CD14-positive monocyte (primary cell): Measurements from ENCODE around the gene RALY. TPM values are rescaled to one million over a fixed set of nuclear protein-coding genes. Genes with fewer than 3 reads are reported as not detected.
A peak's percentile ranks its signal among the peaks of the same experiment; 100 is the strongest.

Experiments
- DNase-seq, 3 donors: peaks; one replicate each; pipeline ENCODE4 v3.0.0-alpha.2; 2011 to 2022
- H2AFZ ChIP-seq: 2 replicates; pipeline ENCODE4 v1.6.0; 2012; ENCODE audit warnings: mild to moderate bottlenecking, low read depth, low read length, inconsistent platforms; ENCODE audit not compliant: insufficient read depth, poor library complexity, severe bottlenecking
- H3K27ac ChIP-seq, 2 donors: 1 replicate in 1 of 2; 2 replicates in 1 of 2; pipeline ENCODE4 v1.5.1; 2012 to 2013; ENCODE audit warnings: low read length in 2 of 2, control low read depth in 1 of 2, inconsistent platforms in 1 of 2, low read depth in 1 of 2, mild to moderate bottlenecking in 1 of 2
- H3K27me3 ChIP-seq, 2 donors: one replicate each; pipeline versions ENCODE4 v1.6.0 to v1.6.1; 2011 to 2013; ENCODE audit warnings: low read length in 2 of 2; ENCODE audit not compliant: control insufficient read depth in 2 of 2, insufficient read depth in 2 of 2
- H3K36me3 ChIP-seq, 2 donors: replicated peaks in 1 of 2; 1 replicate in 1 of 2; 2 replicates in 1 of 2; pipeline versions ENCODE4 v1.5.1 to v1.6.1; 2012 to 2013; ENCODE audit warnings: low read length in 2 of 2, control low read depth in 1 of 2, inconsistent platforms in 1 of 2, mild to moderate bottlenecking in 1 of 2; ENCODE audit not compliant: insufficient read depth in 2 of 2, control insufficient read depth in 1 of 2
- H3K4me1 ChIP-seq, 2 donors: 1 replicate in 1 of 2; 2 replicates in 1 of 2; pipeline versions ENCODE4 v1.5.1 to v1.6.1; 2012 to 2013; ENCODE audit warnings: low read length in 2 of 2, control low read depth in 1 of 2, inconsistent platforms in 1 of 2, mild to moderate bottlenecking in 1 of 2, moderate library complexity in 1 of 2; ENCODE audit not compliant: insufficient read depth in 2 of 2, control insufficient read depth in 1 of 2
- H3K4me2 ChIP-seq: replicated peaks from 2 replicates; pipeline ENCODE3; 2012; ENCODE audit warnings: low read length, moderate library complexity, mild to moderate bottlenecking; ENCODE audit not compliant: poor library complexity, severe bottlenecking; ENCODE audit errors: extremely low read depth
- H3K4me3 ChIP-seq, 3 experiments: fragments of 200-600 bp in 1 of 3; sonication (generic) in 1 of 3; replicated peaks in 1 of 3; 1 replicate in 2 of 3; 2 replicates in 1 of 3; pipeline ENCODE4 v1.5.1; 2011 to 2013; ENCODE audit warnings: low read length in 3 of 3, mild to moderate bottlenecking in 3 of 3, control low read depth in 2 of 3, low read depth in 2 of 3, inconsistent platforms in 1 of 3, moderate library complexity in 1 of 3
- H3K79me2 ChIP-seq: 2 replicates; pipeline ENCODE4 v1.6.0; 2012; ENCODE audit warnings: mild to moderate bottlenecking, control low read depth, inconsistent platforms, low read length, moderate library complexity; ENCODE audit not compliant: insufficient read depth
- H3K9ac ChIP-seq: 2 replicates; pipeline ENCODE4 v1.6.0; 2017; ENCODE audit warnings: low read length, mild to moderate bottlenecking; ENCODE audit not compliant: insufficient read depth, poor library complexity, severe bottlenecking
- H3K9me3 ChIP-seq, 2 donors: replicated peaks in 1 of 2; 1 replicate in 1 of 2; 2 replicates in 1 of 2; pipeline versions ENCODE4 v1.5.1 to v1.6.1; 2012 to 2013; ENCODE audit warnings: low read length in 2 of 2, control low read depth in 1 of 2; ENCODE audit not compliant: control insufficient read depth in 1 of 2, insufficient read depth in 1 of 2
- H4K20me1 ChIP-seq: 2 replicates; pipeline ENCODE4 v1.6.0; 2012; ENCODE audit warnings: mild to moderate bottlenecking, low read length, control low read depth, moderate library complexity; ENCODE audit not compliant: insufficient read depth
- H3K27ac Mint-ChIP-seq, 7 donors: one replicate each; pipeline ENCODE4 v1.8.0; 2020; ENCODE audit warnings: mild to moderate bottlenecking in 7 of 7, mixed read lengths in 7 of 7, moderate library complexity in 6 of 7, inconsistent platforms in 2 of 7
- H3K27me3 Mint-ChIP-seq, 3 donors: one replicate each; pipeline ENCODE4 v1.8.0; 2021 to 2022; ENCODE audit warnings: low read depth in 3 of 3, mild to moderate bottlenecking in 3 of 3, mixed read lengths in 3 of 3, moderate library complexity in 3 of 3, inconsistent platforms in 1 of 3
- H3K36me3 Mint-ChIP-seq, 2 donors: one replicate each; pipeline ENCODE4 v1.8.0; 2020; ENCODE audit warnings: mixed read lengths in 2 of 2, inconsistent platforms in 1 of 2, mild to moderate bottlenecking in 1 of 2
- H3K4me1 Mint-ChIP-seq: one replicate; pipeline ENCODE4 v1.8.0; 2020; ENCODE audit warnings: mild to moderate bottlenecking, mixed read lengths
- H3K4me3 Mint-ChIP-seq, 2 donors: one replicate each; pipeline ENCODE4 v1.8.0; 2020; ENCODE audit warnings: mild to moderate bottlenecking in 2 of 2, mixed read lengths in 2 of 2, moderate library complexity in 1 of 2
- H3K9me3 Mint-ChIP-seq, 7 donors: one replicate each; pipeline ENCODE4 v1.8.0; 2020 to 2022; ENCODE audit warnings: mixed read lengths in 7 of 7, mild to moderate bottlenecking in 6 of 7, moderate library complexity in 6 of 7, inconsistent platforms in 2 of 7
- WGBS: methylation state at CpG from one replicate; pipeline ENCODE4 v1.1.5; 2013; ENCODE audit warnings: missing lambda C conversion rate; ENCODE audit not compliant: insufficient coverage; 5-methylcytosine and 5-hydroxymethylcytosine counted together
- intact Hi-C, 2 donors: fragments of 100-400 bp; cut with micrococcal nuclease; formaldehyde crosslinking; loops; one replicate each; pipeline versions ENCODE4 v1.15.0 to v1.15.1; 2023
- polyA plus RNA-seq, 3 donors: library from polyadenylated mRNA; depleted of rRNA in 1 of 3; unstranded in 2 of 3; stranded (reverse) in 1 of 3; fragments of 300-500 nt in 2 of 3; fragments of >200 nt in 1 of 3; fragmentation: Illumina TruSeq in 2 of 3; gene quantifications; 1 replicate in 2 of 3; 2 replicates in 1 of 3; pipeline ENCODE4 v1.2.3, GENCODE V29; 2012 to 2021
- TF ChIP-seq, protein P1 (sequence below): fragments of 200-600 bp; IDR thresholded peaks from one replicate; pipeline ENCODE4 v1.8.0; 2022; ENCODE audit warnings: antibody characterized with exemption, mild to moderate bottlenecking

The RALY gene
- polyA plus RNA-seq, 3 donors: 88.4 to 154 (median 152) TPM

DNA sequence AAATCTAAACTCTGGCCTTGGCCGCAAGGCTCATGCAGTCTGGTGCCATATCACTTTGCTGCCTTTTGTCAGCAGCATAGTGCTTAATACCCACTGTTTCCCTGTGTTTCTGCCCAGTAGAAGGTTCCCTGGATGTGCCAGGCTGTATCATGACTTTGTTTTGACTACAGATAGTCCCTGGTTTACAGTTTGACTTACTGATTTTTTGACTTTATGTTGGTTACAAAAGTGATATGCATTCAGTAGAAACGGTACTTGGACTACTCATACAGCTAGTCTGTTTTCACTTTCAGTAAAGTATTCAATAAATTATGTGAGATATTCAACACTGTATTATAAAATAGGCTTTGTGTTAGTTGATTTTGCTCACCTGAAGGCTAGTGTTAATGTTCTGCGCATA lies 19.0 kb downstream of the RALY start:
- Histone ChIP-seq H3K9ac (no peak overlapping the region), H2AFZ (no peak overlapping the region), H4K20me1 (peaks cover 100% of the 10 kb centered on the region), H3K4me1 (peaks cover 15 to 26% of the 10 kb centered on the region in 2 donors), H3K36me3 (no peaks in the 10 kb centered on the region), H3K27ac (no peak overlapping the region), H3K9me3 (no peaks in the 10 kb centered on the region), H3K4me3 (no peak overlapping the region), H3K27me3 (no peaks in the 10 kb centered on the region), H3K4me2 (no peak overlapping the region), H3K79me2 (peaks cover 100% of the 10 kb centered on the region)
- Mint-ChIP-seq H3K27me3 (peaks cover 0 to 1% (median 0%) of the 10 kb centered on the region in 3 donors), H3K4me3 (no peak overlapping the region), H3K9me3 (no peaks in the 10 kb centered on the region), H3K27ac (peak overlapping the region in 1 of 7 donors; percentile 18), H3K36me3 (peaks cover 0 to 13% of the 10 kb centered on the region in 2 donors), H3K4me1 (peaks cover 59% of the 10 kb centered on the region)
- intact Hi-C loops: no loop called here
- TF ChIP-seq, protein P1, sequence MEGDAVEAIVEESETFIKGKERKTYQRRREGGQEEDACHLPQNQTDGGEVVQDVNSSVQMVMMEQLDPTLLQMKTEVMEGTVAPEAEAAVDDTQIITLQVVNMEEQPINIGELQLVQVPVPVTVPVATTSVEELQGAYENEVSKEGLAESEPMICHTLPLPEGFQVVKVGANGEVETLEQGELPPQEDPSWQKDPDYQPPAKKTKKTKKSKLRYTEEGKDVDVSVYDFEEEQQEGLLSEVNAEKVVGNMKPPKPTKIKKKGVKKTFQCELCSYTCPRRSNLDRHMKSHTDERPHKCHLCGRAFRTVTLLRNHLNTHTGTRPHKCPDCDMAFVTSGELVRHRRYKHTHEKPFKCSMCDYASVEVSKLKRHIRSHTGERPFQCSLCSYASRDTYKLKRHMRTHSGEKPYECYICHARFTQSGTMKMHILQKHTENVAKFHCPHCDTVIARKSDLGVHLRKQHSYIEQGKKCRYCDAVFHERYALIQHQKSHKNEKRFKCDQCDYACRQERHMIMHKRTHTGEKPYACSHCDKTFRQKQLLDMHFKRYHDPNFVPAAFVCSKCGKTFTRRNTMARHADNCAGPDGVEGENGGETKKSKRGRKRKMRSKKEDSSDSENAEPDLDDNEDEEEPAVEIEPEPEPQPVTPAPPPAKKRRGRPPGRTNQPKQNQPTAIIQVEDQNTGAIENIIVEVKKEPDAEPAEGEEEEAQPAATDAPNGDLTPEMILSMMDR: no peak
- WGBS: 100% methylated on average over 1 of the region's 3 CpGs
- no peak for DNase-seq

DNA sequence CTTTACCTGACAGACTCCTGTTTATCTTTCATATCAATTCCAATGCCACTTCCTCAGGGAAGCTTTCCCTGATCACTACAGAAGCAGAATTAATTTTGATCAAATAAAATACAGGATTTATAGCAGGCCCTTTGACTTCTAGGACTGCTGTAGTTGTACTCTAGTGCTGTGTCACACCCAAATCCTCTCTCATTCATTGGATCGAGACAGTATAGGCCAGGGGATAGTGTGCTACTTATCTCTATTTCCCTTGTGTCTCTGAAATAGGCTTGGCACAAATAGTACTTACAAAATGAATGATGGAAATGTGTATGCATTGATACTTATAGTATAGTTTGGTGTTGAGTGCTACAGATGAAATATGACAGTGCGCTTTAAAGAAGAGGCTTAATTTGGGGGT lies 19.8 kb downstream of the RALY start:
- H3K4me2 ChIP-seq: no peak overlapping the region
- no peak for DNase-seq
- no peaks in the 10 kb centered on the region for H3K27me3 ChIP-seq
- peaks cover 0 to 1% (median 0%) of the 10 kb centered on the region in 3 donors for H3K27me3 Mint-ChIP-seq
- H3K4me1 ChIP-seq: peaks cover 15 to 24% of the 10 kb centered on the region in 2 donors
- H3K4me3 ChIP-seq: no peak overlapping the region
- TF ChIP-seq, protein P1: no peak
- no peaks in the 10 kb centered on the region for H3K9me3 ChIP-seq
- H3K36me3 ChIP-seq: no peaks in the 10 kb centered on the region
- H4K20me1 ChIP-seq: peaks cover 100% of the 10 kb centered on the region
- H3K4me3 Mint-ChIP-seq: no peak overlapping the region
- no peaks in the 10 kb centered on the region for H3K9me3 Mint-ChIP-seq
- H3K9ac ChIP-seq: no peak overlapping the region
- peaks cover 59% of the 10 kb centered on the region for H3K4me1 Mint-ChIP-seq
- H3K79me2 ChIP-seq: peaks cover 100% of the 10 kb centered on the region
- H2AFZ ChIP-seq: no peak overlapping the region
- H3K27ac Mint-ChIP-seq: peak overlapping the region in 1 of 7 donors; percentile 42
- 100% methylated on average over 1 of the region's 2 CpGs for WGBS
- H3K36me3 Mint-ChIP-seq: peaks cover 0 to 13% of the 10 kb centered on the region in 2 donors
- H3K27ac ChIP-seq: no peak overlapping the region
- intact Hi-C loops: no loop called here
